H1 (cell line): ENCODE results near the gene P2RY14. TPM values are rescaled to one million over a fixed set of nuclear protein-coding genes. Genes with fewer than 3 reads are reported as not detected.

ENCODE experiments used
- CTCF ChIA-PET: fragments of 300-600 bp; sonication (Branson Sonifier 250); formaldehyde crosslinking; loops from one replicate; lab custom pipeline; 2021; ENCODE audit not compliant: partially characterized antibody; lab: Charles Lee
- POLR2A ChIA-PET: fragments of 300-600 bp; sonication (Branson Sonifier 250); formaldehyde crosslinking; loops from one replicate; lab custom pipeline; 2021; ENCODE audit warnings: inconsistent platforms; ENCODE audit not compliant: partially characterized antibody; lab: Charles Lee
- DNase-seq, 2 experiments: peaks; one replicate each; pipeline versions ENCODE4 v3.0.0 to v3.0.0-alpha.2; 2010 to 2022; ENCODE audit warnings: low spot score in 2 of 2, low read depth in 1 of 2, mixed read lengths in 1 of 2
- FAIRE-seq: peaks from 2 replicates; lab custom pipeline; 2011; peaks lifted over from hg19 to GRCh38; lab: Jason Lieb, UNC
- H2AFZ ChIP-seq: 2 replicates; pipeline ENCODE4 v1.8.1; 2012; ENCODE audit warnings: low read length, inconsistent platforms
- H2AK5ac ChIP-seq: 2 replicates; pipeline ENCODE4 v1.6.1; 2013; ENCODE audit warnings: low read depth, low read length
- H2BK120ac ChIP-seq: replicated peaks from 2 replicates; pipeline ENCODE3; 2013; ENCODE audit warnings: low read depth, low read length, inconsistent platforms
- H2BK12ac ChIP-seq: 2 replicates; pipeline ENCODE4 v1.6.1; 2013; ENCODE audit warnings: low read depth, low read length
- H2BK15ac ChIP-seq: 2 replicates; pipeline ENCODE4 v1.6.1; 2013; ENCODE audit warnings: low read length
- H2BK20ac ChIP-seq: 2 replicates; pipeline ENCODE4 v1.6.1; 2013; ENCODE audit warnings: low read length
- H2BK5ac ChIP-seq: 2 replicates; pipeline ENCODE4 v1.6.1; 2013; ENCODE audit warnings: low read depth, low read length
- H3K14ac ChIP-seq: 2 replicates; pipeline ENCODE4 v1.6.1; 2013; ENCODE audit warnings: inconsistent platforms; ENCODE audit not compliant: insufficient read length
- H3K18ac ChIP-seq: 2 replicates; pipeline ENCODE4 v1.6.1; 2013; ENCODE audit warnings: low read length; ENCODE audit errors: extremely low read depth
- H3K23ac ChIP-seq: 2 replicates; pipeline ENCODE4 v1.6.1; 2013; ENCODE audit warnings: inconsistent platforms; ENCODE audit not compliant: insufficient read length
- H3K23me2 ChIP-seq: 2 replicates; pipeline ENCODE4 v1.6.1; 2013; ENCODE audit warnings: low read depth, low read length
- H3K27ac ChIP-seq: 2 replicates; pipeline ENCODE4 v1.6.1; 2011; ENCODE audit warnings: low read depth, low read length, inconsistent platforms
- H3K27me3 ChIP-seq, 4 experiments: replicated peaks in 1 of 4; 1 replicate in 1 of 4; 2 replicates in 3 of 4; pipeline versions ENCODE4 v1.6.1 to v1.8.1; 2011 to 2013; ENCODE audit warnings: low read length in 3 of 4, mild to moderate bottlenecking in 3 of 4, inconsistent platforms in 2 of 4, mixed read lengths in 2 of 4, moderate library complexity in 1 of 4; ENCODE audit not compliant: control insufficient read depth in 3 of 4, insufficient read depth in 3 of 4; ENCODE audit errors: extremely low read depth in 1 of 4
- H3K36me3 ChIP-seq, 4 experiments: 2 replicates each; pipeline versions ENCODE4 v1.6.1 to v1.8.1; 2011 to 2013; ENCODE audit warnings: mild to moderate bottlenecking in 4 of 4, low read length in 3 of 4, moderate library complexity in 2 of 4, control low read depth in 1 of 4, inconsistent platforms in 1 of 4; ENCODE audit not compliant: insufficient read depth in 4 of 4, control insufficient read depth in 2 of 4
- H3K4ac ChIP-seq: replicated peaks from 2 replicates; pipeline ENCODE3; 2013; ENCODE audit warnings: low read length, low read depth, mixed read lengths, inconsistent platforms; ENCODE audit not compliant: insufficient read length
- H3K4me1 ChIP-seq, 4 experiments: replicated peaks in 1 of 4; 1 replicate in 1 of 4; 2 replicates in 3 of 4; pipeline versions ENCODE4 v1.6.1 to v1.8.1; 2011 to 2013; ENCODE audit warnings: low read length in 3 of 4, inconsistent platforms in 2 of 4, mixed read lengths in 1 of 4; ENCODE audit not compliant: insufficient read depth in 4 of 4, control insufficient read depth in 3 of 4
- H3K4me2 ChIP-seq, 2 experiments: 2 replicates each; pipeline versions ENCODE4 v1.6.1 to v1.8.1; 2011 to 2013; ENCODE audit warnings: low read depth in 2 of 2, low read length in 2 of 2, control low read depth in 1 of 2, inconsistent platforms in 1 of 2, mild to moderate bottlenecking in 1 of 2; ENCODE audit not compliant: insufficient read depth in 1 of 2
- H3K4me3 ChIP-seq, 4 experiments: fragments of 200-600, 300-600 bp in 1 of 4; sonication (generic), shearing (Covaris generic), sonication (Bioruptor Twin) in 1 of 4; 2 replicates each; pipeline versions ENCODE4 v1.5.1 to v1.8.1; 2011 to 2016; ENCODE audit warnings: low read length in 4 of 4, low read depth in 3 of 4, control low read depth in 2 of 4, inconsistent platforms in 2 of 4, mild to moderate bottlenecking in 2 of 4, mixed read lengths in 1 of 4, moderate library complexity in 1 of 4; ENCODE audit not compliant: insufficient read depth in 2 of 4; ENCODE audit errors: extremely low read depth in 1 of 4
- H3K56ac ChIP-seq: replicated peaks from 2 replicates; pipeline ENCODE3; 2013; ENCODE audit warnings: low read depth, mild to moderate bottlenecking, mixed read lengths, low read length, inconsistent platforms; ENCODE audit not compliant: insufficient read length
- H3K79me1 ChIP-seq: 2 replicates; pipeline ENCODE4 v1.6.1; 2013; ENCODE audit warnings: low read depth, low read length, control low read depth
- H3K79me2 ChIP-seq, 2 experiments: 2 replicates each; pipeline versions ENCODE4 v1.6.1 to v1.8.1; 2012 to 2013; ENCODE audit warnings: low read length in 2 of 2, mild to moderate bottlenecking in 2 of 2, inconsistent platforms in 1 of 2; ENCODE audit not compliant: insufficient read depth in 2 of 2, control insufficient read depth in 1 of 2
- H3K9ac ChIP-seq, 4 experiments: replicated peaks in 1 of 4; 1 replicate in 1 of 4; 2 replicates in 3 of 4; pipeline versions ENCODE4 v1.6.1 to v1.8.1; 2011 to 2013; ENCODE audit warnings: low read depth in 3 of 4, low read length in 3 of 4, control low read depth in 2 of 4, mild to moderate bottlenecking in 2 of 4, moderate library complexity in 2 of 4, inconsistent platforms in 1 of 4; ENCODE audit errors: extremely low read depth in 1 of 4
- H3K9me3 ChIP-seq, 2 experiments: 2 replicates each; pipeline versions ENCODE4 v1.6.1 to v1.8.1; 2012 to 2013; ENCODE audit warnings: mild to moderate bottlenecking in 2 of 2, moderate library complexity in 2 of 2, control low read depth in 1 of 2, inconsistent platforms in 1 of 2, low read depth in 1 of 2, low read length in 1 of 2, mixed read lengths in 1 of 2; ENCODE audit not compliant: insufficient read depth in 2 of 2
- H4K20me1 ChIP-seq, 2 experiments: replicated peaks in 1 of 2; 2 replicates each; pipeline versions ENCODE3 to v1.8.1; 2011 to 2013; ENCODE audit warnings: inconsistent platforms in 2 of 2, low read length in 2 of 2, mild to moderate bottlenecking in 1 of 2; ENCODE audit not compliant: insufficient read depth in 2 of 2, control insufficient read depth in 1 of 2
- H4K5ac ChIP-seq: 2 replicates; pipeline ENCODE4 v1.6.1; 2013; ENCODE audit warnings: low read length, low read depth, mixed read lengths, inconsistent platforms; ENCODE audit not compliant: insufficient read length
- H4K8ac ChIP-seq: 2 replicates; pipeline ENCODE4 v1.8.0; 2013; ENCODE audit warnings: mild to moderate bottlenecking, moderate library complexity, low read length, inconsistent platforms; ENCODE audit not compliant: insufficient read depth; ENCODE audit errors: extremely low read depth
- H4K91ac ChIP-seq: replicated peaks from 2 replicates; pipeline ENCODE3; 2013; ENCODE audit warnings: low read length, mixed read lengths, inconsistent platforms; ENCODE audit not compliant: insufficient read length
- RBBP5 ChIP-seq: IDR thresholded peaks from 2 replicates; pipeline ENCODE4 v1.7.1; 2012; ENCODE audit warnings: low read depth, mild to moderate bottlenecking, inconsistent platforms, low read length, moderate library complexity, borderline replicate concordance
- WGBS, 2 experiments: shearing (Covaris generic) in 1 of 2; methylation state at CpG; one replicate each; pipeline versions ENCODE4 v1.1.6 to v1.1.7; 2013 to 2015; ENCODE audit warnings: low lambda C conversion rate in 2 of 2, mixed read lengths in 2 of 2, inconsistent platforms in 1 of 2, low coverage in 1 of 2, missing lambda C conversion rate in 1 of 2; ENCODE audit not compliant: insufficient replicate concordance in 2 of 2, insufficient coverage in 1 of 2, insufficient read length in 1 of 2; ENCODE audit errors: extremely low coverage in 1 of 2, missing lambda C conversion rate in 1 of 2; 5-methylcytosine and 5-hydroxymethylcytosine counted together
- polyA plus RNA-seq, 7 experiments: library from polyadenylated mRNA; depleted of rRNA in 3 of 7; stranded (reverse) in 5 of 7; unstranded in 2 of 7; fragments of >200 nt in 5 of 7; fragments of 200-250 nt in 2 of 7; gene quantifications; 1 replicate in 5 of 7; 2 replicates in 1 of 7; 4 replicates in 1 of 7; pipeline versions ENCODE4 v1.2.1 to v1.2.3, GENCODE V29; 2011 to 2013; ENCODE audit warnings: missing spikeins in 2 of 7, mixed read lengths in 2 of 7
- total RNA-seq: library from RNA; stranded (reverse); fragmentation: NEBNext Ultra II Directional; extraction: Animal tissue kit (Norgen Biotek cat#: 25700); gene quantifications from 2 replicates; pipeline ENCODE4 v1.2.1, GENCODE V29; 2021

The P2RY14 gene
- total and polyA plus RNA-seq, 2 of the 8 experiments (the other 6 are each of a cell fraction or from before 2014, with no cell fraction given): not detected

DNA sequence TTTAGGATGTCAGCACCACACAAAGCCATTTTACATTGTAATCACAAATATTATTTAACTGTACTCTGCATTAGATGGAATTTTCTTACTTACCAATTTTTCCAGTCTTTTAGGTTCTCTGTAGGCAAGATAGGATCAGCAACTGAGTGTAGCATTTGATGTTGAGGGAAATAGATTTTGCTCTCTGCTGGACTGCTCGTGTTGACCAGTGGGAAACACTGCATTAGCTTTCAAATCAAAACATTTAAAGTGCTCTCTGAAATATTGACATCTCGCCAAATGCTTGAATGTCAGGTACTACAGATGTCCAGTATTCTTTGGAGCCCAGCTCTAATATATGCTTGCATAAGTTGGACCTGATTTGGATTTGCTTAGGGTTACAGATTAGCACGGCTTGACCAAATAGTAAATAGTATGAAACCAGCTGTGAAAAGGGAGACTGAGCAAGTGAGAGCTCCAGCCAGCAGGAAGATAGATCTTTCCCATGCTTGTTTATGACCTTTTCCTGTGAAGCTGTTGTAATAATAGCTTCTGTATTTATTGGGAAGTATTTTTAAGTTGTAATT lies 29.5 kb downstream of the P2RY14 start:
- H4K5ac ChIP-seq: no peak overlapping the region
- no peak overlapping the region for H3K4ac ChIP-seq
- no peak overlapping the region for H3K23ac ChIP-seq
- no peaks in the 10 kb centered on the region for H3K4me1 ChIP-seq
- H2BK12ac ChIP-seq: no peak overlapping the region
- H2BK15ac ChIP-seq: no peak overlapping the region
- no peak overlapping the region for H3K4me3 ChIP-seq
- FAIRE-seq (no peak), DNase-seq (no peak)
- H3K4me2 ChIP-seq: no peak overlapping the region
- H2BK5ac ChIP-seq: no peak overlapping the region
- no peak overlapping the region for H2BK120ac ChIP-seq
- CTCF ChIA-PET: interaction anchor here (1.7 to 2.0 kb wide), 2 partner anchors 9 to 20 kb away, joined by 5 to 9 read pairs; no protein-coding TSS in a partner anchor
- no peak overlapping the region for H2AFZ ChIP-seq
- no peaks in the 10 kb centered on the region for H3K23me2 ChIP-seq
- H3K27ac ChIP-seq: no peak overlapping the region
- H3K14ac ChIP-seq: no peak overlapping the region
- no peaks in the 10 kb centered on the region for H4K20me1 ChIP-seq
- H4K91ac ChIP-seq: no peak overlapping the region
- H3K18ac ChIP-seq: no peak overlapping the region
- H4K8ac ChIP-seq: no peak overlapping the region
- WGBS, 2 experiments: 83% methylated on average over 3 of the region's 3 CpGs; no CpG with 5 or more reads in 1 of the 2 experiments
- H3K56ac ChIP-seq: no peak overlapping the region
- H3K27me3 ChIP-seq: no peaks in the 10 kb centered on the region
- no peak overlapping the region for H2AK5ac ChIP-seq
- H2BK20ac ChIP-seq: no peak overlapping the region
- no peaks in the 10 kb centered on the region for H3K79me1 ChIP-seq
- POLR2A ChIA-PET: no interaction called here
- H3K79me2 ChIP-seq: no peaks in the 10 kb centered on the region
- H3K9ac ChIP-seq: no peak overlapping the region
- H3K9me3 ChIP-seq: no peaks in the 10 kb centered on the region
- no peaks in the 10 kb centered on the region; a peak in 1 of 8 replicates for H3K36me3 ChIP-seq
- TF ChIP-seq RBBP5: no peak
